Measurements from ENCODE around the gene BTBD2. TPM values are rescaled to one million over a fixed set of nuclear protein-coding genes. Genes with fewer than 3 reads are reported as not detected.

BTBD2 gene
- total and polyA plus RNA-seq, 10 of the 15 experiments (the other 5 are each of a cell fraction or from before 2014, with no cell fraction given), result 0.13 to 66.2 (median 10.4) TPM

DNA sequence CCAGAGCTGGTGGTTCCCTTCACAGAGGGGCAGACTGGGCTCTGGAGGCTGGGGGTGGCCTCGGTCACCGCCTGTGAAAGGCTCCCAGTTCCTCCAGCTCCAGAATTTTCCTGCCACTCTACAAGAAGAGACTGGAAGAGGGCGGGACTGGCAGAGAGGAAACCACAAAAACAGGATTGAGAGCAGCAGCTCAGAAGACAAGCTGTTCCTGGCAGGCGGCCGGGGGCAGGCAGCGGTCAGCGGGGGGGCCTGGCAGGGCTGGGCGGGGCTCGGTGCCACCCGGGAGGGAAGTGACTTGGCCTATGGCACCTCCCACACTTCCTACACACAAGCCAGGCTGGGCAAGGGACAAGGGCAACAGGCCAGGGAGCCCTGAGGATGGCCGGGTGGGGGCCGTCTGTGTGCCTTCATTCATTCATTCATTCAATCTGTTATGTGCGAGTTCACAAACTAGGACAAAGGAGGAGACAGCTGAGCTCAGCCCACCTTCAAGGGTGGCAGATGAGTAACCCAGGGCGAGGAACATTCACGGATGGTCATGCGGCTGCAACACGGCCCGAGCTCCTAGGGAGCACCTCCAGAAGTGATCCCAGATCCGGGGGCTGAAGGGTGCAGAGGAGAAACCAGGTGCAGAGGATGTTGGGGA lies 16.9 kb upstream of the BTBD2 start:
- BruUV-seq (replicated peaks), result no TSS peak
- ATAC-seq (peak; percentile 72), FAIRE-seq (no peak), DNase-seq (ENCODE audit: low read depth, low spot score) (no peak)
- in situ Hi-C loops (cut with MboI), result no loop called here
- no peaks in the 10 kb centered on the region for H4K20me1 ChIP-seq (ENCODE audit: control insufficient read depth, insufficient read depth)
- peaks cover 3% of the 10 kb centered on the region; the same call in 1 of the 2 replicates for H3K4me1 ChIP-seq (ENCODE audit: control insufficient read depth, insufficient read depth, low read length)
- no peak overlapping the region for H3K4me3 ChIP-seq
- no peaks in the 10 kb centered on the region for H3K79me2 ChIP-seq (ENCODE audit: control insufficient read depth, insufficient read depth, low read length)
- intact Hi-C loops (cut with micrococcal nuclease; ENCODE audit: unreplicated experiment), result no loop called here
- POLR2A ChIA-PET, result interaction anchor here (1.1 to 1.4 kb wide), 2 partner anchors 9 to 10 kb away, joined by 4 read pairs; no protein-coding TSS in a partner anchor
- CTCF ChIA-PET, result interaction anchor here (0.6 to 1.0 kb wide), 2 partner anchors 104 to 184 kb away, joined by 3 to 4 read pairs; no protein-coding TSS in a partner anchor
- WGBS (ENCODE audit: insufficient coverage, insufficient replicate concordance, low lambda C conversion rate, missing lambda C conversion rate), result 6% methylated on average over 14 of the region's 19 CpGs
- no peaks in the 10 kb centered on the region for H3K36me3 ChIP-seq (ENCODE audit: control insufficient read depth in 2 of 2, insufficient read depth in 2 of 2, low read length in 1 of 2)
- no peak overlapping the region for H3K27ac ChIP-seq (ENCODE audit: control insufficient read depth, insufficient read depth)
- TF ChIP-seq ZNF24 (IDR thresholded peaks at IDR 0.05) (peak; percentile 88), RB1 (IDR thresholded peaks at IDR 0.05; ENCODE audit: borderline replicate concordance) (no peak)
- RAD21 ChIA-PET (ENCODE audit: unreplicated experiment), result interaction anchor here (0.6 to 2.2 kb wide), 2 partner anchors 9 to 207 kb away, joined by 3 to 9 read pairs; no protein-coding TSS in a partner anchor
- H3K4me2 ChIP-seq (ENCODE audit: control insufficient read depth, insufficient read depth), result 0 out of 2 replicates have a peak overlapping the region, but pooled peaks have one; percentile 60
- no peak overlapping the region for H2AFZ ChIP-seq (ENCODE audit: control insufficient read depth, low read depth, low read length)
- H3K27me3 ChIP-seq (replicated peaks in 1 of 2; ENCODE audit: control insufficient read depth in 2 of 2, insufficient read depth in 2 of 2, low read length in 1 of 2), result no peaks in the 10 kb centered on the region
- H3K9ac ChIP-seq (ENCODE audit: control insufficient read depth, insufficient read depth, low read length), result no peak overlapping the region
- H3K9me3 ChIP-seq (replicated peaks; ENCODE audit: control insufficient read depth, insufficient read depth, low read length), result peaks cover 5% of the 10 kb centered on the region; the same call in 2 of the 3 replicates
- SMC1A ChIA-PET (ENCODE audit: uncharacterized antibody, unreplicated experiment), result no interaction called here

DNA sequence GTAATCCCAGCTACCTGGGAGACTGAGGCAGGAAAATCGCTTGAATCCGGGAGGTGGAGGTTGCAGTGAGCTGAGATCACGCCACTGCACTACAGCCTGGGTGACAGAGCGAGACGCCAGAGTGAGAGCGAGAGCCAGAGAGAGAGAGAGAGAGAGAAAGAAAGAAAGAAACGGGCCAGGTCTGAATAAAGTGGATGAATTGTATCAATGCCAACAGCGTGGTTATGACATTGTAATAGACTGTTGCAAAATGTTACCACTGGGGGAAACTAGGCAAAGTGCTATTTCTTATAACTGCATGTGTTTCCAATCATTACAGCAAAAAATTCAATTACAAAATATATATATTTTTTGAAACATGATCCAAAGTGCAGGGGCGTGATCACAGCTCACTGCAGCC lies 11.8 kb upstream of the BTBD2 start:
- ChIA-PET SMC1A (ENCODE audit: uncharacterized antibody, unreplicated experiment) (no interaction called here), CTCF (no interaction called here), RAD21 (ENCODE audit: unreplicated experiment) (no interaction called here), POLR2A (interaction anchor here (1.2 kb wide), 1 partner anchor 132 kb away, joined by 3 read pairs; no protein-coding TSS in a partner anchor)
- Histone ChIP-seq H3K27ac (ENCODE audit: control insufficient read depth, insufficient read depth) (no peak overlapping the region), H2AFZ (ENCODE audit: control insufficient read depth, low read depth, low read length) (no peak overlapping the region), H3K9ac (ENCODE audit: control insufficient read depth, insufficient read depth, low read length) (no peak overlapping the region), H3K9me3 (replicated peaks; ENCODE audit: control insufficient read depth, insufficient read depth, low read length) (no peaks in the 10 kb centered on the region; the same call in 2 of the 3 replicates), H3K4me2 (ENCODE audit: control insufficient read depth, insufficient read depth) (no peak overlapping the region), H3K36me3 (ENCODE audit: control insufficient read depth in 2 of 2, insufficient read depth in 2 of 2, low read length in 1 of 2) (no peaks in the 10 kb centered on the region), H3K4me1 (ENCODE audit: control insufficient read depth, insufficient read depth, low read length) (no peaks in the 10 kb centered on the region; the same call in 1 of the 2 replicates), H3K79me2 (ENCODE audit: control insufficient read depth, insufficient read depth, low read length) (no peaks in the 10 kb centered on the region), H4K20me1 (ENCODE audit: control insufficient read depth, insufficient read depth) (no peaks in the 10 kb centered on the region), H3K27me3 (replicated peaks in 1 of 2; ENCODE audit: control insufficient read depth in 2 of 2, insufficient read depth in 2 of 2, low read length in 1 of 2) (no peaks in the 10 kb centered on the region), H3K4me3 (no peak overlapping the region)
- no TSS peak for BruUV-seq (replicated peaks)
- ATAC-seq (no peak), FAIRE-seq (no peak), DNase-seq (ENCODE audit: low read depth, low spot score) (no peak)
- in situ Hi-C loops (cut with MboI), result no loop called here
- WGBS (ENCODE audit: insufficient coverage, insufficient replicate concordance, low lambda C conversion rate, missing lambda C conversion rate), result 49% methylated on average over 9 of the region's 9 CpGs
- intact Hi-C loops (cut with micrococcal nuclease; ENCODE audit: unreplicated experiment), result no loop called here
- no peak for TF ChIP-seq NFYA (IDR thresholded peaks at IDR 0.05; ENCODE audit: borderline replicate concordance, low read depth, low read length)
- TF ChIP-seq, protein P1, sequence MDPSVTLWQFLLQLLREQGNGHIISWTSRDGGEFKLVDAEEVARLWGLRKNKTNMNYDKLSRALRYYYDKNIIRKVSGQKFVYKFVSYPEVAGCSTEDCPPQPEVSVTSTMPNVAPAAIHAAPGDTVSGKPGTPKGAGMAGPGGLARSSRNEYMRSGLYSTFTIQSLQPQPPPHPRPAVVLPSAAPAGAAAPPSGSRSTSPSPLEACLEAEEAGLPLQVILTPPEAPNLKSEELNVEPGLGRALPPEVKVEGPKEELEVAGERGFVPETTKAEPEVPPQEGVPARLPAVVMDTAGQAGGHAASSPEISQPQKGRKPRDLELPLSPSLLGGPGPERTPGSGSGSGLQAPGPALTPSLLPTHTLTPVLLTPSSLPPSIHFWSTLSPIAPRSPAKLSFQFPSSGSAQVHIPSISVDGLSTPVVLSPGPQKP (IDR thresholded peaks at IDR 0.05; ENCODE audit: low read depth, low read length), result no peak
- TF ChIP-seq LARP7 (IDR thresholded peaks at IDR 0.05), result no peak
- TF ChIP-seq POLR2AphosphoS5 (IDR thresholded peaks at IDR 0.05; ENCODE audit: low read length), result no peak
- TF ChIP-seq, protein P2, sequence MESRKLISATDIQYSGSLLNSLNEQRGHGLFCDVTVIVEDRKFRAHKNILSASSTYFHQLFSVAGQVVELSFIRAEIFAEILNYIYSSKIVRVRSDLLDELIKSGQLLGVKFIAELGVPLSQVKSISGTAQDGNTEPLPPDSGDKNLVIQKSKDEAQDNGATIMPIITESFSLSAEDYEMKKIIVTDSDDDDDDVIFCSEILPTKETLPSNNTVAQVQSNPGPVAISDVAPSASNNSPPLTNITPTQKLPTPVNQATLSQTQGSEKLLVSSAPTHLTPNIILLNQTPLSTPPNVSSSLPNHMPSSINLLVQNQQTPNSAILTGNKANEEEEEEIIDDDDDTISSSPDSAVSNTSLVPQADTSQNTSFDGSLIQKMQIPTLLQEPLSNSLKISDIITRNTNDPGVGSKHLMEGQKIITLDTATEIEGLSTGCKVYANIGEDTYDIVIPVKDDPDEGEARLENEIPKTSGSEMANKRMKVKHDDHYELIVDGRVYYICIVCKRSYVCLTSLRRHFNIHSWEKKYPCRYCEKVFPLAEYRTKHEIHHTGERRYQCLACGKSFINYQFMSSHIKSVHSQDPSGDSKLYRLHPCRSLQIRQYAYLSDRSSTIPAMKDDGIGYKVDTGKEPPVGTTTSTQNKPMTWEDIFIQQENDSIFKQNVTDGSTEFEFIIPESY (IDR thresholded peaks at IDR 0.05), result no peak
- no peak for TF ChIP-seq FOXM1 (IDR thresholded peaks at IDR 0.05; ENCODE audit: low read depth, low read length)
- no peak for TF ChIP-seq NFYB (IDR thresholded peaks at IDR 0.05; ENCODE audit: insufficient read depth, low read depth, low read length)
- no peak for TF ChIP-seq CREB1 (IDR thresholded peaks at IDR 0.05; ENCODE audit: low read depth)
